HCT116 (cell line): ENCODE results near the gene ARHGAP12.

Source experiments
- CEBPB ChIP-seq: IDR thresholded peaks from 2 replicates; pipeline ENCODE4 v1.6.1; 2012; ENCODE audit warnings: low read depth
- EZH2phosphoT487 ChIP-seq: fragments of 200-600 bp; IDR thresholded peaks from 2 replicates; pipeline ENCODE4 v1.6.1; 2018; ENCODE audit warnings: antibody characterized with exemption, borderline replicate concordance
- FOSL1 ChIP-seq: IDR thresholded peaks from 2 replicates; pipeline ENCODE4 v1.6.1; 2012; ENCODE audit warnings: low read depth
- POLR2A ChIP-seq: IDR thresholded peaks from 2 replicates; pipeline ENCODE4 v1.7.0; 2011; ENCODE audit warnings: borderline replicate concordance; ENCODE audit not compliant: insufficient read depth, insufficient read length; ENCODE audit errors: extremely low read depth
- POLR2AphosphoS5 ChIP-seq: IDR thresholded peaks from 2 replicates; pipeline ENCODE4 v1.6.1; 2011; ENCODE audit warnings: mild to moderate bottlenecking, low read depth, low read length, moderate library complexity
- RAD21 ChIP-seq: IDR thresholded peaks from 2 replicates; pipeline ENCODE4 v1.6.1; 2012; ENCODE audit warnings: low read depth, mild to moderate bottlenecking
- SP1 ChIP-seq: IDR thresholded peaks from 2 replicates; pipeline ENCODE4 v1.6.1; 2012; ENCODE audit warnings: low read depth
- TCF7L2 ChIP-seq: IDR thresholded peaks from 2 replicates; pipeline ENCODE4 v1.7.0; 2011; ENCODE audit warnings: borderline replicate concordance, inconsistent platforms; ENCODE audit not compliant: insufficient read depth, insufficient read length; ENCODE audit errors: extremely low read depth
- YY1 ChIP-seq: IDR thresholded peaks from 2 replicates; pipeline ENCODE4 v1.6.1; 2011; ENCODE audit warnings: low read length, low read depth, moderate library complexity, mild to moderate bottlenecking; ENCODE audit not compliant: insufficient replicate concordance; ENCODE audit errors: extremely low read depth
- ZNF274 ChIP-seq: fragments of 200-500 bp; sonication (Bioruptor generic); IDR thresholded peaks from 2 replicates; pipeline ENCODE4 v1.6.1; 2014; ENCODE audit warnings: mild to moderate bottlenecking, low read depth, low read length, inconsistent platforms
- TF ChIP-seq, protein P1 (sequence below): IDR thresholded peaks from 2 replicates; pipeline ENCODE4 v1.6.1; 2012; ENCODE audit warnings: low read depth
- TF ChIP-seq, protein P2 (sequence below), 3 experiments: fragments of 200-600 bp in 1 of 3; sonication (generic) in 1 of 3; IDR thresholded peaks in 2 of 3; conservative IDR thresholded peaks in 1 of 3; 2 replicates each; pipeline ENCODE4 v1.5.1; 2012 to 2017; ENCODE audit warnings: low read depth in 2 of 3, low read length in 2 of 3, antibody characterized with exemption in 1 of 3, borderline replicate concordance in 1 of 3, control low read depth in 1 of 3, mild to moderate bottlenecking in 1 of 3, mixed read lengths in 1 of 3, mixed run types in 1 of 3, moderate library complexity in 1 of 3; ENCODE audit not compliant: insufficient read depth in 1 of 3
- TF ChIP-seq, protein P3 (sequence below): IDR thresholded peaks from 2 replicates; pipeline ENCODE4 v1.6.1; 2012

DNA sequence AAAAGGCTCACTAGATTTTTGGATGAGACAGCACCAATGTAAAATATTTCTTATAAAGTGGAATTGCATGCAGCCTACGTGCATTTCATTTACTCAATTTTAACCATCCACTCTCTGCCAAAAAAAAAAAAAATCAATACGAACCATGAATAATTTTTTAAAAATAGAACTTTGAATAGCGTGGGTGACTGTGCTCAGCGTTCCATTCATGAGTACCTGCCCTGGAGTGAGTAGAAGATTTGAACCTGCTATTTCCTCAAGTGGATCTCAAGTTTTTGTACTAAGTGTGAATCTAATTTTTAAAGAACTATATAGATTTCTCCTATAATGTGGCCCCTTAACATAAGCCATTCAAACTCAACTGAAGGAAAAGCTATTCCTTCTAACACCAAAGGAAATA, 105.3 kb downstream of the ARHGAP12 start:
- TF ChIP-seq POLR2A (no peak), EZH2phosphoT487 (no peak), CEBPB (no peak), POLR2AphosphoS5 (no peak), YY1 (no peak), SP1 (no peak), TCF7L2 (no peak), RAD21 (no peak), FOSL1 (no peak), ZNF274 (no peak)
- TF ChIP-seq, protein P1, sequence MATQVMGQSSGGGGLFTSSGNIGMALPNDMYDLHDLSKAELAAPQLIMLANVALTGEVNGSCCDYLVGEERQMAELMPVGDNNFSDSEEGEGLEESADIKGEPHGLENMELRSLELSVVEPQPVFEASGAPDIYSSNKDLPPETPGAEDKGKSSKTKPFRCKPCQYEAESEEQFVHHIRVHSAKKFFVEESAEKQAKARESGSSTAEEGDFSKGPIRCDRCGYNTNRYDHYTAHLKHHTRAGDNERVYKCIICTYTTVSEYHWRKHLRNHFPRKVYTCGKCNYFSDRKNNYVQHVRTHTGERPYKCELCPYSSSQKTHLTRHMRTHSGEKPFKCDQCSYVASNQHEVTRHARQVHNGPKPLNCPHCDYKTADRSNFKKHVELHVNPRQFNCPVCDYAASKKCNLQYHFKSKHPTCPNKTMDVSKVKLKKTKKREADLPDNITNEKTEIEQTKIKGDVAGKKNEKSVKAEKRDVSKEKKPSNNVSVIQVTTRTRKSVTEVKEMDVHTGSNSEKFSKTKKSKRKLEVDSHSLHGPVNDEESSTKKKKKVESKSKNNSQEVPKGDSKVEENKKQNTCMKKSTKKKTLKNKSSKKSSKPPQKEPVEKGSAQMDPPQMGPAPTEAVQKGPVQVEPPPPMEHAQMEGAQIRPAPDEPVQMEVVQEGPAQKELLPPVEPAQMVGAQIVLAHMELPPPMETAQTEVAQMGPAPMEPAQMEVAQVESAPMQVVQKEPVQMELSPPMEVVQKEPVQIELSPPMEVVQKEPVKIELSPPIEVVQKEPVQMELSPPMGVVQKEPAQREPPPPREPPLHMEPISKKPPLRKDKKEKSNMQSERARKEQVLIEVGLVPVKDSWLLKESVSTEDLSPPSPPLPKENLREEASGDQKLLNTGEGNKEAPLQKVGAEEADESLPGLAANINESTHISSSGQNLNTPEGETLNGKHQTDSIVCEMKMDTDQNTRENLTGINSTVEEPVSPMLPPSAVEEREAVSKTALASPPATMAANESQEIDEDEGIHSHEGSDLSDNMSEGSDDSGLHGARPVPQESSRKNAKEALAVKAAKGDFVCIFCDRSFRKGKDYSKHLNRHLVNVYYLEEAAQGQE = no peak
- TF ChIP-seq, protein P2, sequence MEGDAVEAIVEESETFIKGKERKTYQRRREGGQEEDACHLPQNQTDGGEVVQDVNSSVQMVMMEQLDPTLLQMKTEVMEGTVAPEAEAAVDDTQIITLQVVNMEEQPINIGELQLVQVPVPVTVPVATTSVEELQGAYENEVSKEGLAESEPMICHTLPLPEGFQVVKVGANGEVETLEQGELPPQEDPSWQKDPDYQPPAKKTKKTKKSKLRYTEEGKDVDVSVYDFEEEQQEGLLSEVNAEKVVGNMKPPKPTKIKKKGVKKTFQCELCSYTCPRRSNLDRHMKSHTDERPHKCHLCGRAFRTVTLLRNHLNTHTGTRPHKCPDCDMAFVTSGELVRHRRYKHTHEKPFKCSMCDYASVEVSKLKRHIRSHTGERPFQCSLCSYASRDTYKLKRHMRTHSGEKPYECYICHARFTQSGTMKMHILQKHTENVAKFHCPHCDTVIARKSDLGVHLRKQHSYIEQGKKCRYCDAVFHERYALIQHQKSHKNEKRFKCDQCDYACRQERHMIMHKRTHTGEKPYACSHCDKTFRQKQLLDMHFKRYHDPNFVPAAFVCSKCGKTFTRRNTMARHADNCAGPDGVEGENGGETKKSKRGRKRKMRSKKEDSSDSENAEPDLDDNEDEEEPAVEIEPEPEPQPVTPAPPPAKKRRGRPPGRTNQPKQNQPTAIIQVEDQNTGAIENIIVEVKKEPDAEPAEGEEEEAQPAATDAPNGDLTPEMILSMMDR (IDR thresholded peaks at IDR 0.05 in 2 of 3, conservative IDR thresholded peaks at IDR 0.05 in 1 of 3; ENCODE audit: borderline replicate concordance in 1 of 3, insufficient read depth in 1 of 3, low read depth in 2 of 3, low read length in 2 of 3) = no peak
- TF ChIP-seq, protein P3, sequence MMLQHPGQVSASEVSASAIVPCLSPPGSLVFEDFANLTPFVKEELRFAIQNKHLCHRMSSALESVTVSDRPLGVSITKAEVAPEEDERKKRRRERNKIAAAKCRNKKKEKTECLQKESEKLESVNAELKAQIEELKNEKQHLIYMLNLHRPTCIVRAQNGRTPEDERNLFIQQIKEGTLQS = no peak
